Suprapubic skin (tissue), 4 donors: ENCODE results near the gene SLC7A9. TPM values are rescaled to one million over a fixed set of nuclear protein-coding genes. Genes with fewer than 3 reads are reported as not detected.
"Not testable (repeated sequence)": the region's sequence is repeated elsewhere in the genome, so short reads cannot be mapped to it uniquely, and the experiment has no call there.

Experiments
- DNase-seq, 2 donors: peaks; one replicate each; pipeline ENCODE4 v3.0.0-alpha.2; 2019; ENCODE audit warnings: low spot score in 2 of 2
- H3K27ac ChIP-seq: fragments of 200-600 bp; sonication (generic); one replicate; pipeline ENCODE4 v1.5.1; 2019
- H3K27me3 ChIP-seq: fragments of 200-600 bp; sonication (generic); one replicate; pipeline ENCODE4 v1.5.1; 2019
- H3K36me3 ChIP-seq: fragments of 200-600 bp; sonication (generic); one replicate; pipeline ENCODE4 v1.5.1; 2019
- H3K4me1 ChIP-seq: fragments of 200-600 bp; sonication (generic); one replicate; pipeline ENCODE4 v1.5.1; 2019
- H3K4me3 ChIP-seq: fragments of 200-600 bp; sonication (generic); one replicate; pipeline ENCODE4 v1.5.1; 2019; ENCODE audit warnings: mild to moderate bottlenecking
- H3K9me3 ChIP-seq: fragments of 200-600 bp; sonication (generic); one replicate; pipeline ENCODE4 v1.5.1; 2019
- EP300 ChIP-seq: sonication (generic); formaldehyde crosslinking; IDR thresholded peaks from one replicate; pipeline ENCODE4 v1.6.1; 2017; ENCODE audit warnings: antibody characterized with exemption
- POLR2A ChIP-seq, 2 donors: fragments of 450-650 bp; IDR thresholded peaks; one replicate each; pipeline ENCODE4 v1.6.1; 2017; ENCODE audit warnings: antibody characterized with exemption in 2 of 2, mild to moderate bottlenecking in 2 of 2, moderate library complexity in 2 of 2
- POLR2AphosphoS5 ChIP-seq, 3 donors: sonication (generic); formaldehyde crosslinking; IDR thresholded peaks; one replicate each; pipeline ENCODE4 v1.6.1; 2017; ENCODE audit warnings: antibody characterized with exemption in 3 of 3
- WGBS: methylation state at CpG from one replicate; pipeline ENCODE4 v1.1.5; 2018; 5-methylcytosine and 5-hydroxymethylcytosine counted together
- total RNA-seq, 4 donors: library from RNA; depleted of rRNA; stranded (reverse); fragments of >200 nt; gene quantifications; one replicate each; pipeline ENCODE4 v1.1.0, GENCODE V29; 2016
- TF ChIP-seq, protein P1 (sequence below), 2 donors: fragments of 200-600 bp in 1 of 2; fragments of 450-650 bp in 1 of 2; sonication (generic) in 1 of 2; IDR thresholded peaks; one replicate each; pipeline ENCODE4 v1.5.1; 2016 to 2019; ENCODE audit warnings: antibody characterized with exemption in 2 of 2, mild to moderate bottlenecking in 1 of 2, moderate library complexity in 1 of 2

The SLC7A9 gene
- total RNA-seq, 4 donors from 2014 or later: 0.40 to 1.7 (median 1.1) TPM; not detected in 1

DNA sequence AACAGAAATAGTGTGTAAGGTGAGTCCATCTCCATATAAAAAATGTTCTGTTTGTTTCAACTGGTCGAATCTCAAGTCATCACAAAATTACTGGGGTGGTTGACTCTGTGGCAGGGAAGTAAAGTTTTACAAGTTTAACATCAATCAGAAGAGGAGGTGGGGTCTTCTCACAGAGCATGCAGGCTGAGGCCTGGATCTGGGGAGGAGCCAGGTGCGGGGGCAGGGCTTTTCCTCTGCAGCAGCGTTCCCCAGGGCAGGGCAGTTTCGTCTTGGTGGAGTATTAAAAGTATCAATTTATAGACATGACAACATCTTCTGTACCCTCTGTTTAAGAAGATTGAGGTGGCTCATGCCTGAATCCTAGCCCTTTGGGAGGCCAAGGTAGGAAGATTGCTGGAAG lies 68.8 kb downstream of the SLC7A9 start:
- no peaks in the 10 kb centered on the region for H3K27me3 ChIP-seq
- WGBS: 34% methylated on average over 4 of the region's 4 CpGs
- no peak for DNase-seq
- no peak overlapping the region for H3K4me3 ChIP-seq
- H3K9me3 ChIP-seq: no peaks in the 10 kb centered on the region
- TF ChIP-seq POLR2AphosphoS5 (IDR thresholded peaks at IDR 0.05) (no peak), POLR2A (IDR thresholded peaks at IDR 0.05) (no peak), EP300 (no peak)
- TF ChIP-seq, protein P1, sequence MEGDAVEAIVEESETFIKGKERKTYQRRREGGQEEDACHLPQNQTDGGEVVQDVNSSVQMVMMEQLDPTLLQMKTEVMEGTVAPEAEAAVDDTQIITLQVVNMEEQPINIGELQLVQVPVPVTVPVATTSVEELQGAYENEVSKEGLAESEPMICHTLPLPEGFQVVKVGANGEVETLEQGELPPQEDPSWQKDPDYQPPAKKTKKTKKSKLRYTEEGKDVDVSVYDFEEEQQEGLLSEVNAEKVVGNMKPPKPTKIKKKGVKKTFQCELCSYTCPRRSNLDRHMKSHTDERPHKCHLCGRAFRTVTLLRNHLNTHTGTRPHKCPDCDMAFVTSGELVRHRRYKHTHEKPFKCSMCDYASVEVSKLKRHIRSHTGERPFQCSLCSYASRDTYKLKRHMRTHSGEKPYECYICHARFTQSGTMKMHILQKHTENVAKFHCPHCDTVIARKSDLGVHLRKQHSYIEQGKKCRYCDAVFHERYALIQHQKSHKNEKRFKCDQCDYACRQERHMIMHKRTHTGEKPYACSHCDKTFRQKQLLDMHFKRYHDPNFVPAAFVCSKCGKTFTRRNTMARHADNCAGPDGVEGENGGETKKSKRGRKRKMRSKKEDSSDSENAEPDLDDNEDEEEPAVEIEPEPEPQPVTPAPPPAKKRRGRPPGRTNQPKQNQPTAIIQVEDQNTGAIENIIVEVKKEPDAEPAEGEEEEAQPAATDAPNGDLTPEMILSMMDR (IDR thresholded peaks at IDR 0.05): no peak
- no peak overlapping the region for H3K27ac ChIP-seq
- no peaks in the 10 kb centered on the region for H3K4me1 ChIP-seq
- no peaks in the 10 kb centered on the region for H3K36me3 ChIP-seq

DNA sequence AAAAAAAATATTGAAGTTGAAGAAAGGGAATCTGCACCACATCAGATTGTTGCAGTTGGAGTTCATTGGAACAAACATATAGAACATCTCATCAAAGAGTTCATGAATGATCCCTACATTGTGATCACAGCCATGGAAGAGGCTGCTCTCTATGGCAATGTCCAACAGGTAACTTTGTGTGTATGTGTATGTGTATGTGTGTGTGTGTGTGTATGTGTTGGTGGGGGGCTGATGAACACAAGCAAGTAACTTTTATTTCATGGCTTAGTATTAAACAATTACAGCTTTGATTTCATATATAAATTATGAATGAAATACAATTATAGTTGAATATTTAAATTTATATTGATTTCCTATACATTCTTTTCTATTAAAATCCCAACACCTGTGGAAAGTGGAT lies 69.4 kb downstream of the SLC7A9 start:
- no peaks in the 10 kb centered on the region for H3K9me3 ChIP-seq
- TF ChIP-seq POLR2A (IDR thresholded peaks at IDR 0.05): no peak
- TF ChIP-seq, protein P1 (IDR thresholded peaks at IDR 0.05): no peak
- H3K27me3 ChIP-seq: no peaks in the 10 kb centered on the region
- DNase-seq: no peak
- no peaks in the 10 kb centered on the region for H3K36me3 ChIP-seq
- H3K4me1 ChIP-seq: no peaks in the 10 kb centered on the region
- H3K27ac ChIP-seq: no peak overlapping the region
- H3K4me3 ChIP-seq: no peak overlapping the region

DNA sequence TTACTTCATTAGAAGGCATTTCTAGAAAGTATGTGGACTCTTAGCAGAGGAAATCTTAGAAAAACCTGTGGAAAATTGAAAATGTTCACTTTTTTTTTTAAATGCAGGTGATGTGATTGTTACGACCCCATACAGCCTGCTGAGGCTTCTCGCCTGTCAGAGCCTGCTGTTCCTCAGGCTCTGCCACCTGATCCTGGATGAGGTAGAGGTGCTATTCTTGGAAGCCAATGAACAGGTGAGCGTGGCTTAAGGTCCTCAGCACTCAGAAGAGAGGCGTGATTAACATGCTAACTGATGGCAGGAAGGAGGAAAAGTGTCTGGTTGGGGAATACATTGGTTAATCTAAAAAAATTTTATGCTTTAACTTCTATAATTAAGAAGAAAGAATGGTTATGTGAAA lies 71.4 kb downstream of the SLC7A9 start:
- Histone ChIP-seq H3K27me3 (no peaks in the 10 kb centered on the region), H3K36me3 (no peaks in the 10 kb centered on the region), H3K9me3 (no peaks in the 10 kb centered on the region), H3K4me3 (no peak overlapping the region), H3K27ac (no peak overlapping the region), H3K4me1 (no peaks in the 10 kb centered on the region)
- WGBS: 70% methylated on average over 4 of the region's 4 CpGs
- TF ChIP-seq POLR2A (IDR thresholded peaks at IDR 0.05) (no peak), POLR2AphosphoS5 (IDR thresholded peaks at IDR 0.05) (no peak), EP300 (no peak)
- TF ChIP-seq, protein P1 (IDR thresholded peaks at IDR 0.05): no peak
- DNase-seq: no peak

DNA sequence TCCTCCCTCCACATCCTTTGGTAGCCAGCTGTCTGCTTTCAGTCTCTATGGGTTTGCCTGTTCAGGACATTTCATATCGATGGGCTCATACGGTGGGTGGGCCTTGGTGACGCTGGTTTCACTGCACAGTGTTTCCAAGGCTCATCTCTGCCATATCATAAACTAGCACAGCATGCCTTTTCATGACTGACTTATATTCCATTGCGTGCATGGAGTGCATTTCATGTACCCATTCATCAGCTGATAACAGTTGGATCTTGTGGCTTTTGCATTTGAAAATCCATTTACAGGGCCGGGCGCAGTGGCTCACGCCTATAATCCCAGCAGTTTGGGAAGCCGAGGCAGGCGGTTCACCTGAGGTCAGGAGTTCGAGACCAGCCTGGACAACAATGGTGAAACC lies 80.1 kb downstream of the SLC7A9 start:
- 93% methylated on average over 10 of the region's 10 CpGs for WGBS

DNA sequence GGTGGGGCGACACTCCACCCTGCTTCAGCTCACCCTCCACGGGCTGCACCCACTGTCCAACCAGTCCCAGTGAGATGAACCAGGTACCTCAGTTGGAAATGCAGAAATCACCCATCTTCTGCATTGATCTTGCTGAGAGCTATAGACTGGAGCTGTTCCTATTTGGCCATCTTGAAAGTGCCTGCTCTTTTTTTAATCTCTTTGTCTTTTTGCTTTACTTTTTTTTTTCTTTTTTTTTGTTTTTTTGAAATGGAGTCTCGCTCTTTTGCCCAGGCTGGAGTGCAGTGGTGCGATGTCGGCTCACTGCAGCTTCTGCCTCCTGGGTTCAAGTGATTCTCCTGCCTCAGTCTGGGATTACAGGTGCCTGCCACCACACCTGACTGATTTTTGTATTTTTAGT lies 81.7 kb downstream of the SLC7A9 start:
- not testable (repeated sequence) for DNase-seq, H3K27me3 ChIP-seq, H3K9me3 ChIP-seq, H3K27ac ChIP-seq, H3K4me3 ChIP-seq, H3K36me3 ChIP-seq, H3K4me1 ChIP-seq
- WGBS: 96% methylated on average over 4 of the region's 5 CpGs

More for the DNA sequence above, 80.1 kb downstream of the SLC7A9 start:
- H3K4me3 ChIP-seq: no peak overlapping the region
- no peak for TF ChIP-seq POLR2AphosphoS5 (IDR thresholded peaks at IDR 0.05)
- no peak for TF ChIP-seq POLR2A (IDR thresholded peaks at IDR 0.05)
- TF ChIP-seq, protein P1 (IDR thresholded peaks at IDR 0.05): no peak
- TF ChIP-seq EP300: no peak
- DNase-seq: no peak
- no peaks in the 10 kb centered on the region for H3K9me3 ChIP-seq
- no peak overlapping the region for H3K27ac ChIP-seq
- no peaks in the 10 kb centered on the region for H3K36me3 ChIP-seq
- H3K4me1 ChIP-seq: no peaks in the 10 kb centered on the region
- no peaks in the 10 kb centered on the region for H3K27me3 ChIP-seq

DNA sequence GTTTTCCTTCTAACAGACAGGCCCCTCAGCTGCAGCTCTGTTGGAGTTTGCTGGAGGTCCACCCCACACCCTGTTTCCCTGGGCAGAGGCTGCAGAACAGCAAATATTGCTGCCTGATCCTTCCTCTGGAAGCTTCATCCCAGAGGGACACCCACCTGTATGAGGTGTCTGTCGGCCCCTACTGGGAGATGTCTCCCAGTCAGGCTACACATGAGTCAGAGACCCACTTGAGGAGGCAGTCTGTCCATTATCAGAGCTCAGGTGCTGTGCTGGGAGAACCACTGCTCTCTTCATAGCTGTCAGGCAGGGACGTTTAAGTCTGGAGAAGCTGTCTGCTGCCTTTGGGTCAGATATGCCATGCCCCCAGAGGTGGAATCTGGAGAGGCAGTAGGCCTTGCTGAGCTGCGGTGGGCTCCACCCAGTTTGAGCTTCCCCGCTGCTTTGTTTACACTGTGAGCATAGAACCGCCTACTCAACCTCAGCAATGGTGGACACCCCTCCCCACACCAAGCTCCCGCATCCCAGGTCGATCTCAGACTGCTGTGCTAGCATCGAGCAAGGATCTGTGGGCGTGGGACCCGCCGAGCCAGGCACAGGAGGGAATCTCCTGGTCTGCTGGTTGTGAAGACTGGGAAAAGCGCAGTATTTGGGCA lies 82.3 kb downstream of the SLC7A9 start:
- not testable (repeated sequence) for H3K27ac ChIP-seq, H3K27me3 ChIP-seq, DNase-seq, H3K4me3 ChIP-seq, H3K4me1 ChIP-seq, H3K36me3 ChIP-seq, H3K9me3 ChIP-seq
- no CpG with 5 or more reads among the region's 12 CpGs for WGBS

DNA sequence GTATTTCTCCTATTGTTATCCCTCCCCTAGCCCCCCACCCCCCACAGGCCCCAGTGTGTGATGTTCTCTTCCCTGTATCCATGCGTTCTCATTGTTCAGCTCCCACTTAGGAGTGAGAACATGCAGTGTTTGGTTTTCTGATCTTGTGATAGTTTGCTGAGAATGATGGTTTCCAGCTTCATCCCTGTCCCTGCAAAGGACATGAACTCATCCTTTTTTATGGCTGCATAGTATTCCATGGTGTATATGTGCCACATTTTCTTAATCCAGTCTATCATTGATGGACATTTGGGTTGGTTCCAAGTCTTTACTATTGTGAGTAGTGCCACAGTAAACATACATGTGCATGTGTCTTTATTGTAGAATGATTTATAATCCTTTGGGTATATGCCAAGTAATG lies 87.5 kb downstream of the SLC7A9 start:
- H3K4me3 ChIP-seq, DNase-seq, H3K27ac ChIP-seq, H3K36me3 ChIP-seq, H3K9me3 ChIP-seq, H3K27me3 ChIP-seq, H3K4me1 ChIP-seq: not testable (repeated sequence)
- 93% methylated on average over 1 of the region's 1 CpG for WGBS
